Measurements from ENCODE around the gene KRTDAP.
"Not testable (repeated sequence)": the region's sequence is repeated elsewhere in the genome, so short reads cannot be mapped to it uniquely, and the experiment has no call there.

The KRTDAP gene

DNA sequence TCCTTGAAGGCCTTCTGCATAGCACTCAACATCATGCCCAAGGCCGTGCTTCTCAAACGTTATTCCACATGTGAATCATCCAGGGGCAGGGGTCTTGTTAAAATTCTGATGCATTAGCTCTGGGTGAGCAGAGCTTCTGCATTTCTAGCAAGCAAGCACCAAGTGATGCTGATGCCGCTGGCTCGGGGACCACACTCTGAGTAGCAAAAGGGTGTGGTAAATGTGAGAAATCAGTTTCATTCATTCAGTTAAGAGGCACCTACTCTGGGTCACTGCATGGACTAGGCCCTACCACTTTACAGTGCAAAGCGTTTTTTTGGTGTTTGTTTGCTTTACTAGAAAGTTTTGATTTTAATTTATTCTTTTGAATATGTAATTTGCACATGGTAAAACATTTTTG lies 7.2 kb downstream of the KRTDAP start:
- DNase-seq, result no peak

DNA sequence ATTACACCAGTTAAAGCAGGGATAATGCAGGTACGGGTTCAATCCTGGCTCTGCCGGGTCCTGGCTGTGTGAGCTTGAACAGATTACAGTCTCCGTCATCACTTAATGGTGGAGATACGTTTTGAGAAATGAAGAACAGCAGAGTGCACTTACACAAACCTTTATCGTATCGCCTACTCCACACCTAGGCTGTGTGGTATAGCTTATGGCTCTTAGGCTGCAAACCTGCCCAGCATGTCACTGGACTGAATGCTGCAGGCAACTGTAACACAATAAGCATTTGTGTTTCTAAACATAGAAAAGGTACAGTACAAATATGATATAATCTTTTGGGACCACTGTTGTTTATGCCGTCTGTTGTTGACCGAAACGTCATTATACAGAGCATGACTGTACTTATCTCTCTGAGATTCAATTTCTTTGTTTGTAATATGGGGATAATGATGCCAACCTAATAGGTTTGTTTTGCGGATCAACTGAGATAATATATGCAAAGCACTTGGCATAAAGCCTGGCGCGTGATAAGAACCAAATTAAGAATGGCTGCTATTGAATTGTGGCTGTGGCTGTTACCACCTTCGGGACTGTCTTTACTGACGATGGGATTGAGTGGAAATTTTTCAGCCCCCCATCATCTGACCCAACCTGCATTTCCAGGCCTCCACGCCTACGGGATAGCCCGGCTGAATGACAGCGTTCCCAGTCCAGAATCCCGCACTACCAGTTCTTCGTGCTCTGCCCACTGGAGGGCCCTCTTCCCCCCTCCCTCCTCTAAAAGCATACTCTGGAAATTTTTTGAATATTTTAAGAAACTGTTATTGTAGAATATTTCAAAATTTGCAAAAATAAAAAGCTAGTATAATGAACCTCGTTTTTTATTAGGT lies 11.2 kb downstream of the KRTDAP start:
- DNase-seq, result no peak

DNA sequence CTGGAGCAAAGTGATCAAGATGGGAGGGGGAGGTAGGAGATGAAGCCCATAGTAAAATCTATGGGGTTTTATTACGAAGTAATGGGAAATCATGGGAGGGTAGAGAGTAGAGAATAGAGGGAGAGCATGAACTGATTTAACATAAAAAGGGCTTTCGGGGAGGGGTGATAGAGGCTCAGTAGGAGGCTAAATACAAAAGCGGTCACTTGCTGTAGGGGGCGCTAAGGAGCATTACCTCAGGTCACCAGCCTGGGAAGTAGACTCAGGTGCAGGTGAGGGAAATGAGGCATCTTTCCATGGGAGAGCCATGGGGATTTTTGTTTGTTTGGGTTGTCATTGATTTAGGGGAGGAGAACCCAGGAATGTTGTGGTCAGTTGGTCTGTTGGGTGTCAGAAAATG lies 14.1 kb downstream of the KRTDAP start:
- DNase-seq, result no peak

DNA sequence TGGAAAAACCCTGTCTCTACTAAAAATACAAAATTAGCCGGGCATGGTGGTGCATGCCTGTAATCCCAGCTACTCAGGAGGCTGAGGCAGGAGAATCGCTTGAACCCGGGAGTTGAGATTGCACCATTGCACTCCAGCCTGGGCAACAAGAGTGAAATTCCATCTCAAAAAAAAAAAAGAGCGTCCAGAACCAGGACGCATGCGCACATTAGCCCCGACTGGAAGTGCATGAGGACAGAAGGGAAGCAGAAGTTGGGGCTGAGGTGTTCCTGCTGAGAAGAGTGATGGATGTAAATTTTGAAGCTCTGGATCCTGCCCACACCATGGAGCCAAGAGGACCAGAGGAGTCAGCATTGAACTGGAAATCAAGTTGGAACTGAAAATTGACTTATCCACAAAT lies 15.7 kb downstream of the KRTDAP start:
- DNase-seq, result not testable (repeated sequence)

DNA sequence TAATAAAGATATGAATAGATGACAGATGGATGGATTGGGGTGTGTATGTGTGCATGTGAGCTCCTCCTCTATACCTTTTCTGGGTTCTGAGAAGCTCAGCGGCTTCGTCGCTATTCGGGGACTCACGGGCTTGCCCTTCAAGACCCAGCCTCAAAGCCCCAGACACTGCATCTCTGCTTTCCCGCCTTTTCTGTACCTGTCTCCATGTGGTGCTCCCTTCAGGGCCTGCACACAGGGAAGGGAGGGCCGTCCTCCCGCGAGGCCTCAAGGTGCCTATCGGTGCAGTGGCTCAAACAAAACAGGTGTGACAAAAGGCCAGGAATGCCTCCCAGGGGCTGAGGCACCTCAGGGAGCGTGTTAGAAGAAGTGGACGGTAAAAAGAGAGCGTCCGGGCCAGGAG lies 16.2 kb downstream of the KRTDAP start:
- no peak for DNase-seq

DNA sequence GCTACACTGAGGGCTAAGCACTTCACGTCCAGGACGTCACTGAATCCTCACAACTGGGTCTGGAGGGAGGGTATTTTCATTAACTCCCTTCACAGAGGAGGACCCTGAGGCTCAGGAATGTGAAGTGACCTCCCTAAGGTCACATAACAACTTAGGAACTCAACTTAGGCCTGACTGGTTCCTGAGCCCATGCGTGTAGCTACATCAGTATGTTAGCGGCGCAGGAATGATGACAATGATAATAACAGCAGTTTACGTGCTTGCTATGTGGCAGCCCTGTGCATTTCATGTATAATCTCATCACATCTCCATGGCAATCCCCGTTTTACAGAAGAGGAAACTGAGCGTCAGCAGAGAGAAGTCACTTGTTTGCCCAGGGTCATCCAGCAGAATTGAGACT lies 18.3 kb downstream of the KRTDAP start:
- DNase-seq, result no peak

- not testable (repeated sequence) for DNase-seq
Measured at GRCh38 chr19:35471075-35471474, 19.2 kb downstream of the KRTDAP start.

- no peak for DNase-seq
Measured at GRCh38 chr19:35470128-35470527, 20.1 kb downstream of the KRTDAP start.

GRCh38 chr19:35468637-35469036 lies 21.6 kb downstream of the KRTDAP start:
- DNase-seq, result peak; percentile 56

GRCh38 chr19:35466259-35466658 lies 24.0 kb downstream of the KRTDAP start:
- no peak for DNase-seq

DNA sequence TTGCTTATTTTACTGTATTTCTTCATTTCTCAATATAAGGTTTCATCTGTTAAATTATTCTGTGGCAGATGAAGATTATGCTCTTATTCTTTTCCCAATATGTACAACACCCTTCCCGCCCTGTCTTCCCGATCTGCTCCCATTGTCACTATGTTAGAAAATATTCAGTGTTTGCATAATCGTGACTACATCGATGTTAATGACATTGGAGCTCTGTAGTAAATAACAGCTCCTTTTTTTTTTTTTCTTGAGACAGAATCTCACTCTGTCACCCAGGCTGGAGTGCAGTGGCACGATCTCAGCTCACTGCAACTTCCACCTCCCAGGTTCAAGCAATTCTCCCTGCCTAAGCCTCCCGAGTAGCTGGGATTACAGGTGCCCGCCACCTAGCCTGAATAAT lies 27.3 kb downstream of the KRTDAP start:
- not testable (repeated sequence) for DNase-seq

DNA sequence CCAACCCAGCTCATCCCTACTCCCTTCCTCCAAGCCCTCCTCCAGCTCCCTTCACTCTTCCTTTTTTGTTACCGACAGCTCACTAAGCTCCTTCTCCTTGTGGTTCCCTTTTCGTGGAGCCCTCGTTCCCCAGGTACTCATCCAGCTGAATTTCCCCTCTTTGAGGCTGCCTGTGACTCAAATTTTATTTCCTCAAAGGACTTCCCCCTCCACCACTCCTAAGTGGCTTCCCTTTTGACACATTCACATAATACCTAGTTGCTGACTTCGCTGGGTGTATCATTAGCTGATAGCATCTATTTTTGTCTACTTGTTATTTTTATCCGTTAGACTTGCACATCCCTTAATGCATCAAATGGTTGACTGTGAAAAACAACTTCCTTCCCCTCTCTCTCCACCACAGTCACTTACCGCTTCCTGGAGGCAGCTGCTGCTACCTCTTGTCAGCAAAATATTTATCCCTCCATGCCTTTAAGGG lies 27.7 kb downstream of the KRTDAP start:
- DNase-seq, result peak; percentile 71

GRCh38 chr19:35461788-35462187 lies 28.5 kb downstream of the KRTDAP start:
- not testable (repeated sequence) for DNase-seq

GRCh38 chr19:35461060-35461459 lies 29.2 kb downstream of the KRTDAP start:
- DNase-seq, result no peak

DNA sequence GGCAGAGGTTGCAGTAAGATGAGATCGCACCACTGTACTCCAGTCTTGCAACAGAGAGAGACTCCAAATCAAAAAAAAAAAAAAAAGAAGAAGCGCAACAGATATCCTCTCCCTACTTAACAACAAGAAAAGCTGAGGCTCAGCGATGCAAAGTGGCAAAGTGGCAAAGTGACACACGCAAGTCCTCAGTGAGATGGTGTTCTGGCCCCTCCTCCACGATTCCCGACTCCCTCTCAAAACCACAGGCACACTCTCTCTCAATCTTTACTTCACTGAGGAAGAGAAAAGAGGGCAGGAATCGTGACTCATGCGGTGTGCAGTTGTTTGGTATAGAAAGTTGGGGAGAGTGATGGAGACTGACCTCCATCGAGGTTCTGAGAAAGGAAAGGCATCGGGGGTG lies 29.7 kb downstream of the KRTDAP start:
- no peak for DNase-seq

DNA sequence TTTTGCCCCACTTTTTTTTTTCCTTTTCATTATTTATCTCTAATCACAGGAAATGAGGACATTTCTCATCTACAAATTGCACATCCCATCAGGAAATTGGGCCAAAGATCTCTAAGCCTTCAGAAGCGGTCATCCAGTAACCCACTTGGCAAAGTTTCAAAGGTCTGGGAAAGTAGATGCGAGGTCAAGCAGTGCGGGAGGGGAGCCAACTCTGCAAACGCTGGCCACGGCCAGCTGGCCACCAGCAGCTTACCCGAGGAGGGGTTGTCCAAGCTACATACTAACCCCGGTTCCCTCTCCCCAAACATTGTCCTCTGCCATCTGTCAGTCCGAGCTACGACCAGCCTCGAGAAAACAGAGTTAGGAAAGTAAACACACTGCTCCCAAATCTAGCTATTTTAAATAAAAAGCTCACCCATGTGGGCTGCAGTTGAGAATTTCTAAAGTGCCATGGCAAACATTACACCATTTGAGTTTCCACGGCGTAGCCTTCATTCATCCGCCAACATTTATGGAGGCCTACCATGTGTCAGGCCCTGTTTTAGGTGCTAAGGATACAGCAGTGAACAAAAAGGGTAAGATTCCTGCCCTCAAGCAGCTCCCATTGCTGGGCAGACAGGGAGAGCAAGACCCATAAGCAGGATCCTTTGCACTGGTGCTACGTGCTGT lies 30.7 kb downstream of the KRTDAP start:
- no peak for DNase-seq

DNA sequence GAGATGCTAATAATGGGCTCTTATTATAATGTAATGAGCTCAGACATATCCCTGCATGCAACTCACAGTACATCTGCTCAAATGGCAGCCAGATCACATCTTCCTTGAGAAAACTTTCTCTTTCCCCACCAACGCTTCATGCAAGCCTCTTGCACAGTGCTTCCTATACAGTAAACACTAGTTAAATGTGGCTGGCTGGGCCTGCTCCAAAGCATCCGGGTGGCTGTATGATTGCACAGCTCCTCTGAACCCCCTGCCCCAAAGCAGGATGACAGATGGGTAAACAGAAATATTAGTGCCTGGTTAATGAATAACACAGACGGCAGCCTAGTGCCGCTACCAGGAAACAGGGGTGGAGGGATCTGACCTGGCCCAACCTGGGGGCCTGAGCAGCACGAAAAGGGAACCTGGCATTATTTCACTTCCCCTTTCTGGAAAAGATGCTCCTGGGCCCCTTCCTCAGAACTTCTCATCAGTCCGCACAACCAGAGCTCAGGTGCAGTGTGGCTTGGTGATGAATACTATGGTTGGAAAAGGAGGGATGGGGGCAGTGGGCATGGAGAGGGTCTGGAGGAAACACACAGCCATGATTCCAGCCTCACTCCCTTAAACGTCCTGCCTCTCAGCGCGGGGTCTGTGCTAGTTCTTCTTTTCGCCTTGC lies 31.4 kb downstream of the KRTDAP start:
- no peak for DNase-seq

- no peak for DNase-seq
Measured at GRCh38 chr19:35458192-35458591, 32.1 kb downstream of the KRTDAP start.

DNA sequence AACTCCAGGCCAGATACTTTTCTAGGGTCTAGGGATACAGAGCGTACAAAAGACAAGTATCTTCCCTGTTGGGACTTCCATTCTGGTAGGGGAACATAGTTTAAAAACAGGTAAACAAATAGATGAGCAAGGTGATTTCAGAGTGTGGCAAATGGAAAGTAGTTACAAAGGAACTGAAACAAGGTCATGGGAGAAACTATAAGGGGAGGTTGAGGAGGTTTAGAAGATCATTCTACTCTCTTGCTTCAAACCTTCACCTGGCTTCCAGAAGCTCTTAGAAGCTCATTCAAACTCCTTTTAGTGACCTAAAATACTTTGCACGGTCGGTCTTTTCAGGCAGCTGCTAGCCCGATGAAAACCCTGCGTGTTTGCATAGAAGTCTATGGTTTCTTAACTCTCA lies 33.1 kb downstream of the KRTDAP start:
- DNase-seq, result no peak

DNA sequence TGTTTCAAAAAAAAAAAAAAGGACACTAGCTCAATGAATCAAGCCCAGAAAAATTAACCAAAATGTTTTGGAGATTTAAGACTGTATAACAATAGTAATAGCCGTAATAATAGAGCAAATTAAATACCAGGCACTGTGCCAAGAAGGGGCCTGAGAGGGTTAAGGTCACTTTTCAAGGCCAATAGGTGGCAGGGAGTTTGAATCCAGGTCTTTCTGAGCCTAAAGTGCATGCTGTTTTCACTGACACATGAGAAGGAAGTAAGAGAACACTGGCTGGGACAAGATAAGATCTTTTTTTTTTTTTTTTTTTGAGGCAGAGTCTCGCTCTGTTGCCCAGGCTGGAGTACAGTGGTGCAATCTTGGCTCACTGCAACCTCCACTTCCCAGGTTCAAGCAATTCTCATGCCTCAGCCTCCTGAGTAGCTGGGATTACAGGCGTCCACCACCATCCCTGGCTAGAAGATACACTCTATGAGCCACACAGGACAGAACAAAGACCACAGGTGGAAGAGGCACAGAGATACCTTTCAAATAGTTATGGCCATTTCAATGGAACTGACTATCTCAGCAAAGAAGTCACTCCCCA lies 34.6 kb downstream of the KRTDAP start:
- DNase-seq, result no peak

- DNase-seq, result no peak
Measured at GRCh38 chr19:35454663-35455062, 35.6 kb downstream of the KRTDAP start.

GRCh38 chr19:35451338-35452096 lies 38.7 kb downstream of the KRTDAP start:
- peak; percentile 68 for DNase-seq
